PC-3 (cell line): Measurements from ENCODE around the gene ZNF606.

Experiments used
- CTCF ChIP-seq: fragments of 300-600 bp; sonication (generic); conservative IDR thresholded peaks from 2 replicates; pipeline ENCODE4 v1.5.1; 2017; ENCODE audit warnings: antibody characterized with exemption, low read depth, mild to moderate bottlenecking, low read length
- EZH2phosphoT487 ChIP-seq: fragments of 300-600 bp; sonication (generic); IDR thresholded peaks from 2 replicates; pipeline ENCODE4 v1.6.1; 2018; ENCODE audit warnings: mild to moderate bottlenecking, antibody characterized with exemption, low read length, borderline replicate concordance

GRCh38 chr19:58010507-58010906, 7.9 kb upstream of the ZNF606 start:
- TF ChIP-seq EZH2phosphoT487 (no peak), CTCF (no peak)
